Activated naive CD4-positive, alpha-beta T cell (primary cell): ENCODE measurements around the gene ZDHHC20.
"Not testable (repeated sequence)": the region's sequence is repeated elsewhere in the genome, so short reads cannot be mapped to it uniquely, and the experiment has no call there.

Source experiments
- DNase-seq, 4 experiments: peaks; one replicate each; lab custom pipeline; 2025; lab: John Stamatoyannopoulos, UW

The ZDHHC20 gene

GRCh38 chr13:21435687-21436151 is 23.4 kb downstream of the ZDHHC20 start:
- peak in 1 of 4 experiments; percentile 5 for DNase-seq

- no peak for DNase-seq
These were observed 23.9 kb downstream of the ZDHHC20 start for GRCh38 chr13:21435231-21435630.

GRCh38 chr13:21434588-21434987 is 24.5 kb downstream of the ZDHHC20 start:
- DNase-seq = no peak

- no peak for DNase-seq
These were observed 29.9 kb downstream of the ZDHHC20 start for GRCh38 chr13:21429211-21429610.

- no peak for DNase-seq
These were observed 31.4 kb downstream of the ZDHHC20 start for GRCh38 chr13:21427741-21428140.

- no peak for DNase-seq
These were observed 32.9 kb downstream of the ZDHHC20 start for GRCh38 chr13:21426238-21426637.

GRCh38 chr13:21420706-21421105 is 38.4 kb downstream of the ZDHHC20 start:
- DNase-seq = no peak

DNA sequence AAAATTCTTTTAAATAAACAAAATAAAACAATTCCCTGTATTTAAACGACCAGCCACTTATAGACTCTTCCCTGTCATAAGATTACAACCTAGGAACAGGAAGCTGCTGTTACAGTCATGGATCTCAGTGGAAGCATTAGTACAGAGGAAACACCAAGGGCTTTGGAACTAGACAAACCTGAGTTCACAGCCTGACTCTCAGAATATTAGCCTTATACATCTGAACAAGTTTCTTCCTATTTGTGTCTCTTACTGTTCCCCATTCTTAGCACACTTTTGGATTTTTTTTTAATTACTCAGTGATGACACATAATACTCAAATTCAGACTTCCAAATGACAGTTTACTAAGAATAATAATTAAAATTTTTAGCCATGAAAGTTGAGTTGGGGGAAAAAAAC is 46.1 kb downstream of the ZDHHC20 start:
- no peak for DNase-seq

- DNase-seq = not testable (repeated sequence)
These were observed 48.6 kb downstream of the ZDHHC20 start for GRCh38 chr13:21410453-21410852.

DNA sequence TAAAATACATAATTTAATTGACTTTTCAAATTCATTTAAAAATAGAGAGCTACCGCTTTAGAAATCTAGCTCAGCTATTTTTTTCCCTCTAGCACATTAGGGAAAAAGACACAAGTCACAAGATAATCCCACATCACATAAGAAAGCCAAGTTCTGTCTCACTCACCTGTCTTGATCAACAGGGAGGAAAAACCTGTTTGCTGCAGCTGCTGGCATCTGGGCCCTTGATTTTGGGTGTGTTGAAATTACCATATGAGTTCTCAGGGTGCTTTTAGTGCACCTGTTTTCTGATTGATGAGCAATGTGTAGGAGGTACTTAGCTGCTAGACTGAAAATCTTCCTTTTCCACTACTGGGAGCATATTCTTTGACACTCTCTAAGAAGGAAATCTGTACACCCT is 53.8 kb downstream of the ZDHHC20 start:
- no peak for DNase-seq

- no peak for DNase-seq
These were observed 56.4 kb downstream of the ZDHHC20 start for GRCh38 chr13:21402586-21403307.

- DNase-seq = no peak
These were observed 59.4 kb downstream of the ZDHHC20 start for GRCh38 chr13:21399741-21400140.

GRCh38 chr13:21395953-21396352 is 63.1 kb downstream of the ZDHHC20 start:
- no peak for DNase-seq

GRCh38 chr13:21389124-21389523 is 70.0 kb downstream of the ZDHHC20 start:
- DNase-seq = no peak

DNA sequence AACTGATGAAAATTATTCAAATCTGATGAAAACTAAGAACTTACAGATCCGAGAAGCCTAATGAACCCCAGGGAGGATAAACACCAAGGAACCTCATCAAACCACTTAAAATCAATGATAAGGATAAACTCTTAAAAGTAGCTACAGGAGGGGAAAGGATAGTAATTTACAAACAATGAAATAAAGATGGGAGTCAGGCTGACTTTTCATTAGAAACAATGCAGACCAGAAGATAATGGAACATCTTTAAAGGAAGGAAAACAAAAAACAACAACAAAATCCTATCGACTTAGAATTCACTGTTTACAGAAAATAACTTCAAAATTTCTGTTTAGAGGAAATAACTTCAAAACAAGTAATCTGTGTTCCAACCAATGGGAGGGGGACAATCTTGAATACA is 73.4 kb downstream of the ZDHHC20 start:
- DNase-seq = no peak

DNA sequence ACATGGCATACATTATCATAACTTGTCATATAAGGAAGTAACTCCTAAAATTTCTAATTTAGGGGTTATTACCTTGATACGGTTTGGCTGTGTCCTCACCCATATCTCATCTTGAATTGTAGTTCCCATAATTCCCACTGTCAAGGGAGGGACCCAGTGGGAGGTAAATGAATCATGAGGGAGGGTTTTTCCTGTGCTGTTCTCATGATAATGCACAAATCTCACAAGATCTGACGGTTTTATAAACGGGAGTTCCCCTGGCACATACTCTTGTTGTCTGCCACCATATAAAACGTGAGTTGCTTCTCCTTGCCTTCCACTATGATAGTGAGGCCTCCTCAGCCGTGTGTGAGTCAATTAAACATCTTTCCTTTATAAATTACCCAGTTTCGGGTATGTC is 76.0 kb downstream of the ZDHHC20 start:
- DNase-seq = no peak

DNA sequence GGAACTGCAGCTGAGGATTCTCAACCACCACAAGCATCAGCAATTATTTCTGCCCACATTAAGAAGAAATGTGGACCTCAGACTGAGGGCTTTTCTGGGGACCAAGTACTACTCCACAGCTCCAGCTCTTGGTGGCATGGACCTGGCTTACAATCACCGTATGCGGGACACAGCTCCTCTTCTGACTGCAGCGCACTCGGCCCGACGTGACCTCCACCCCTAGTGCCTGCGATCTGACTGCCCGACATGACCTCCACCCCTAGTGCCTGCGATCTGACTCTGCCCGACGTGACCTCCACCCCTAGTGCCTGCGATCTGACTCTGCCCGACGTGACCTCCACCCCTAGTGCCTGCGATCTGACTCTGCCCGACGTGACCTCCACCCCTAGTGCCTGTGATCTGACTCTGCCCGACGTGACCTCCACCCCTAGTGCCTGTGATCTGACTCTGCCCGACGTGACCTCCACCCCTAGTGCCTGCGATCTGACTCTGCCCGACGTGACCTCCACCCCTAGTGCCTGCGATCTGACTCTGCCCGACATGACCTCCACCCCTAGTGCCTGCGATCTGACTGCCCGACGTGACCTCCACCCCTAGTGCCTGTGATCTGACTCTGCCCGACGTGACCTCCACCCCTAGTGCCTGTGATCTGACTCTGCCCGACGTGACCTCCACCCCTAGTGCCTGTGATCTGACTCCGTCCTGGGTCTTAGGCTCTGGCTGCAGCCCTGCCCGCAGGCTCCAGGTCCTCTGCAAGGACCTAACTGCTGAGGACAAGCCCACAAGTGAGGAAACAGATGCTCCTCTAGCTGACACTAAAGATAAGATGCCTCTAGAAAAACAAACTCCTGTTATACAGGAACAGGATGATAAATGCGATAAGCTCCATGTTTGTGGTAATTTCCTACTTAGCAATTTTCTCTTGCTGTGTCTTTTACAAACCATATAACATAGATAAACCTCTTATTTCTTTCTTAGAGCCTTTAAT is 81.8 kb downstream of the ZDHHC20 start:
- DNase-seq = not testable (repeated sequence)

GRCh38 chr13:21372530-21372929 is 86.6 kb downstream of the ZDHHC20 start:
- DNase-seq = no peak

GRCh38 chr13:21371011-21371410 is 88.1 kb downstream of the ZDHHC20 start:
- DNase-seq = no peak

DNA sequence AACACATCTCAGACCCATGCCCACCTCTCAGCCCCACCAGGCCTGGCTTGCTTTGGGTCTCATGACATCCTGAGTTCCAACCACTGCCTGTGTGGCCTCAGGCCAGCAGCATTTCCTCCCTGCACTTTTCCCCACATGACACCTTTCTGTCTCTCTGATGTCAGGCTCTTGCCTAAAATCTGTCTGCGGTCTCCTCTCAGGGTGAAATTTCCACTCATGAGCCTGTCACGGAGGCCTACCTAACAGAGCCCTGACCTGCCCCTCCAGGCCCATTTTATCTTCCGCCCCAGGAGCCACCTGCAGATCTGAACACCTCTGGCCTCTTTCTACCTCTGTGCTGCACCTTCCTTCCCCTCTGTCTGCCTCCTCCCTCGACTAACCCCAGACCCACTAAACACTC is 93.5 kb downstream of the ZDHHC20 start:
- peak in 1 of 4 experiments; percentile 5 for DNase-seq

GRCh38 chr13:21364916-21365315 is 94.2 kb downstream of the ZDHHC20 start:
- no peak for DNase-seq

GRCh38 chr13:21364357-21364756 is 94.7 kb downstream of the ZDHHC20 start:
- DNase-seq = no peak

- no peak for DNase-seq
These were observed 96.4 kb downstream of the ZDHHC20 start for GRCh38 chr13:21362741-21363140.
